Fibroblast of mammary gland (primary cell): ENCODE measurements around the gene STIM2.

Experiments used
- DNase-seq: peaks from one replicate; pipeline ENCODE4 v3.0.0-alpha.2; 2010; ENCODE audit warnings: low read depth
- H3K4me3 ChIP-seq: 2 replicates; pipeline ENCODE4 v1.5.1; 2011; ENCODE audit warnings: low read depth, mild to moderate bottlenecking, low read length, moderate library complexity; ENCODE audit not compliant: control insufficient read depth
- CTCF ChIP-seq: conservative IDR thresholded peaks from 2 replicates; pipeline ENCODE4 v1.5.1; 2011; ENCODE audit warnings: low read depth, low read length, inconsistent platforms; ENCODE audit not compliant: control insufficient read depth, insufficient read depth

The STIM2 gene

DNA sequence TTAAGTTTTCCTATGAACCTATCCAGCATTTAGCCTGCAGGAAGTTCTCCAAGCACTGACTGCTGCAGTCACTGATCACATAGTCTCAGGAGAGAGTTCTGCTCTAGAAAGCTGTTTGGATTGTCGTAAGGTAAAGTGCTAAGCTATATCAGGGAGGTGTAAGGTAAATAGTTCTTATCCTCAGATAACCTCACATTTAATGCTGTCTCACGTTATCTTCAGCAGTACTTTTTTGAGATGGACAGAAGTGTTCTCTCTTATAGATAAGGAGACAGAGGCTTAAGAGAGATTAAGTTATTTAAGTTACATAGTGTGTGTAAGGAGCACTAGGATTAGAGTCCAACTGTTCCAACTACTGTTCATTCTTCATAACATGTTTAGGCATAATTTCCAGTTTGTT lies 77.9 kb downstream of the STIM2 start:
- no peak overlapping the region for H3K4me3 ChIP-seq
- TF ChIP-seq CTCF, result no peak
- DNase-seq, result no peak

- no peak overlapping the region for H3K4me3 ChIP-seq
- TF ChIP-seq CTCF, result no peak
- DNase-seq, result no peak
These were observed 81.3 kb downstream of the STIM2 start for GRCh38 chr4:26941951-26942350.

- no peak overlapping the region for H3K4me3 ChIP-seq
- DNase-seq, result no peak
- TF ChIP-seq CTCF, result no peak
These were observed 82.2 kb downstream of the STIM2 start for GRCh38 chr4:26942871-26943270.

DNA sequence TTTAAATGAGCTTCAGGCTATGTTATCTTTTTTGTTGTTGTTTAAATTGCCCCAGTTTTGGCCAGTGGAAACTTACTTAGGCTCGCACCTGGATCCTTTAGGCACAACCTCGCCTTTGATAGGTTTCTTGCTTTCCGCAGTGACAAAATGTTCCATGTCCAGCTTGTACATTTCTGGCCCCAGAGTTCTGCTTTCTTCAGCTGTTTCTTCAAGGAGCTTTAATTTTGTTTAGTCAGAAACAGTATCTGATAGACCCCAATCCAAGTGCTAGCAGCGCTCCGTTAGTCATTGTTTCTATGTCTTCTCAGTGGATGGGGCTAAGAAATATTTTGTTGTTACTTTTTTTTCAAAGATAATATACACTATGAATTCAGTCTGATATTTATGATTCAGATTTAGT lies 82.8 kb downstream of the STIM2 start:
- TF ChIP-seq CTCF, result no peak
- H3K4me3 ChIP-seq, result no peak overlapping the region
- DNase-seq, result no peak

DNA sequence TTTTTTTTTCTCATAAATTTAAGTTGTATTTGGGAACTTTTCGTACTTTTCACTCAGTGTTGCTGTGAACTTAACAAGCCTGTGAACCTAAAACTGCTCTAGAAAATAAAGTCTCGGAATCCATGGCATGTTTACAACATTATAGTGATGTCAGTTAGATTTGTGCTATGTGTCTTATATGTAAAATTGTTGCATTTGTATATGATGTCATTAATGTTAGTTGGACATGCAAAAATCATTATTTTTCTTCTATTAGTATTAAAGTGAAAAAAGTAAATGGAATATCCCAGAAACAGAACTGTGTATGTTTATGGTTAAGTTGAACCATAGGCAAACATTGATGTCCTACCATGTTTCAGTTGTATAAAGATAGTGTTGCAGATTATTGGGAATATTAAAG lies 85.2 kb downstream of the STIM2 start:
- DNase-seq, result no peak
- no peak overlapping the region for H3K4me3 ChIP-seq

DNA sequence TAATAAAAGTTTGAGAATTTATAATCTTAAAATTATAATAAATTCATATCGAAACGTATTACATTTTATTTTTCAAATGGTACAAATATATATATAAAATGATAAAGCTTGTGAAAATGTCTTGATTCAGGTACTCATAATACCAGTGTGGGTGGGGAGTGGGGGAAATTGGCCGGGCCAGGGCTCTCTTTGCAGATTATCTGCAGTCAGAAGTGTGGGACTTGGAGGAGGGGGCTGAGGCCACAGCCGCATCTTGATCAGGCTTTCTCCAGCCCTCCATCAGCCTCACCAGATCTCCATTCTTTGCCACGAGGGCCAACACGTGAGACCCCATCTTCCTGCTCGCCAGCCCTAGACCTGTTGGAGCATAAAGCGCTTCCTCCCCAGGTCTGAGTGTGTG lies 86.7 kb downstream of the STIM2 start:
- no peak overlapping the region for H3K4me3 ChIP-seq
- DNase-seq, result no peak
- no peak for TF ChIP-seq CTCF

More for the DNA sequence above, 85.2 kb downstream of the STIM2 start:
- TF ChIP-seq CTCF, result no peak

GRCh38 chr4:26950446-26950845 lies 89.8 kb downstream of the STIM2 start:
- no peak for DNase-seq
- no peak for TF ChIP-seq CTCF
- no peak overlapping the region for H3K4me3 ChIP-seq
